IMR-90 (cell line): Measurements from ENCODE around the gene ITM2C. TPM values are rescaled to one million over a fixed set of nuclear protein-coding genes. Genes with fewer than 3 reads are reported as not detected.

Source experiments
- ATAC-seq: fragments of 200-7000 bp; cut with Tn5 transposase; 2 replicates; pipeline ENCODE4 v1.9.1; 2020; ENCODE audit warnings: low read depth, mild to moderate bottlenecking, moderate library complexity
- BruUV-seq: library from RNA; stranded (reverse); fragments of 400-500 nt; replicated peaks from 2 replicates; lab custom pipeline; 2021; lab: Mats Ljungman, UMichigan
- CTCF ChIA-PET: fragments of 300-600 bp; formaldehyde crosslinking; extraction: SDS; loops from one replicate; lab custom pipeline; 2021; ENCODE audit warnings: antibody characterized with exemption; lab: Yijun Ruan, JAX
- POLR2A ChIA-PET: fragments of 300-600 bp; sonication (Branson Sonifier 250); formaldehyde crosslinking; loops from one replicate; lab custom pipeline; 2022; ENCODE audit warnings: antibody characterized with exemption; ENCODE audit not compliant: unreplicated experiment; lab: Charles Lee
- DNase-seq: peaks from one replicate; pipeline ENCODE4 v3.0.0; 2013
- H2AFZ ChIP-seq: replicated peaks from 2 replicates; pipeline ENCODE3; 2013; ENCODE audit warnings: low read length, mild to moderate bottlenecking; ENCODE audit not compliant: poor library complexity
- H2AK5ac ChIP-seq: 2 replicates; pipeline ENCODE4 v1.6.1; 2013; ENCODE audit warnings: low read depth, low read length, inconsistent platforms
- H2AK9ac ChIP-seq: replicated peaks from 2 replicates; pipeline ENCODE3; 2013; ENCODE audit warnings: mild to moderate bottlenecking, low read depth, low read length, moderate library complexity; ENCODE audit not compliant: poor library complexity
- H2BK120ac ChIP-seq: 2 replicates; pipeline ENCODE4 v1.6.1; 2013; ENCODE audit warnings: low read depth, low read length, inconsistent platforms
- H2BK15ac ChIP-seq: 3 replicates; pipeline ENCODE4 v1.6.1; 2013; ENCODE audit warnings: low read depth, low read length, inconsistent platforms
- H2BK20ac ChIP-seq: 2 replicates; pipeline ENCODE4 v1.6.1; 2013; ENCODE audit warnings: low read depth, mild to moderate bottlenecking, inconsistent platforms, low read length, moderate library complexity
- H2BK5ac ChIP-seq: 2 replicates; pipeline ENCODE4 v1.6.1; 2013; ENCODE audit warnings: mild to moderate bottlenecking, low read depth, low read length, inconsistent platforms; ENCODE audit not compliant: poor library complexity, severe bottlenecking
- H3K14ac ChIP-seq: replicated peaks from 2 replicates; pipeline ENCODE4 v1.6.1; 2013; ENCODE audit warnings: low read depth, low read length, inconsistent platforms
- H3K18ac ChIP-seq: 2 replicates; pipeline ENCODE4 v1.6.1; 2013; ENCODE audit warnings: low read depth, low read length, control low read depth
- H3K23ac ChIP-seq: 2 replicates; pipeline ENCODE4 v1.6.1; 2013; ENCODE audit warnings: low read depth, low read length, inconsistent platforms
- H3K27ac ChIP-seq: 2 replicates; pipeline ENCODE4 v1.5.1; 2013; ENCODE audit warnings: mild to moderate bottlenecking, control low read depth, low read length; ENCODE audit not compliant: insufficient read depth
- H3K27me3 ChIP-seq: 2 replicates; pipeline ENCODE4 v1.6.1; 2013; ENCODE audit warnings: low read length; ENCODE audit not compliant: control insufficient read depth, insufficient read depth
- H3K36me3 ChIP-seq: 2 replicates; pipeline ENCODE4 v1.6.1; 2013; ENCODE audit warnings: low read length, mixed read lengths; ENCODE audit not compliant: control insufficient read depth, insufficient read depth
- H3K4ac ChIP-seq: 2 replicates; pipeline ENCODE4 v1.6.1; 2013; ENCODE audit warnings: low read depth, low read length, inconsistent platforms
- H3K4me1 ChIP-seq: 2 replicates; pipeline ENCODE4 v1.6.1; 2013; ENCODE audit warnings: low read length, mixed read lengths; ENCODE audit not compliant: control insufficient read depth, insufficient read depth
- H3K4me2 ChIP-seq: 2 replicates; pipeline ENCODE4 v1.6.1; 2013; ENCODE audit warnings: low read depth, mild to moderate bottlenecking, control low read depth, low read length, moderate library complexity
- H3K4me3 ChIP-seq: 2 replicates; pipeline ENCODE4 v1.5.1; 2013; ENCODE audit warnings: low read depth, mild to moderate bottlenecking, control low read depth, low read length, moderate library complexity; ENCODE audit not compliant: insufficient read depth
- H3K56ac ChIP-seq: 2 replicates; pipeline ENCODE4 v1.6.1; 2013; ENCODE audit warnings: low read length, inconsistent platforms; ENCODE audit not compliant: insufficient read depth; ENCODE audit errors: extremely low read depth
- H3K79me1 ChIP-seq, 2 experiments: 2 replicates each; pipeline ENCODE4 v1.6.1; 2013; ENCODE audit warnings: low read length in 2 of 2, inconsistent platforms in 1 of 2, low read depth in 1 of 2
- H3K9ac ChIP-seq: 2 replicates; pipeline ENCODE4 v1.6.1; 2013; ENCODE audit warnings: low read depth, low read length, control low read depth
- H3K9me1 ChIP-seq: 2 replicates; pipeline ENCODE4 v1.6.1; 2013; ENCODE audit warnings: low read length, inconsistent platforms; ENCODE audit not compliant: insufficient read depth
- H3K9me3 ChIP-seq: 2 replicates; pipeline ENCODE4 v1.6.1; 2013; ENCODE audit warnings: low read length; ENCODE audit not compliant: control insufficient read depth, insufficient read depth
- H4K20me1 ChIP-seq: 2 replicates; pipeline ENCODE4 v1.6.1; 2013; ENCODE audit warnings: low read length, inconsistent platforms; ENCODE audit not compliant: insufficient read depth
- H4K5ac ChIP-seq: 2 replicates; pipeline ENCODE4 v1.6.1; 2013; ENCODE audit warnings: mild to moderate bottlenecking, low read depth, low read length, control low read depth
- H4K8ac ChIP-seq, 2 experiments: 2 replicates each; pipeline ENCODE4 v1.6.1; 2013; ENCODE audit warnings: low read depth in 2 of 2, low read length in 2 of 2, control low read depth in 1 of 2, inconsistent platforms in 1 of 2
- H4K91ac ChIP-seq: 2 replicates; pipeline ENCODE4 v1.6.1; 2013; ENCODE audit warnings: low read depth, low read length, inconsistent platforms; ENCODE audit not compliant: insufficient read depth
- BHLHE40 ChIP-seq: fragments of 150-350 bp; IDR thresholded peaks from 2 replicates; pipeline ENCODE4 v1.6.1; 2016; ENCODE audit warnings: mild to moderate bottlenecking, low read depth, low read length
- CEBPB ChIP-seq: IDR thresholded peaks from 2 replicates; pipeline ENCODE4 v1.6.1; 2012; ENCODE audit warnings: low read depth, low read length, improper control_type of control experiment
- CHD1 ChIP-seq: IDR thresholded peaks from 2 replicates; pipeline ENCODE4 v1.6.1; 2012; ENCODE audit warnings: low read depth, low read length, improper control_type of control experiment
- FOS ChIP-seq: fragments of 150-350 bp; IDR thresholded peaks from 2 replicates; pipeline ENCODE4 v1.6.1; 2016; ENCODE audit warnings: low read depth, low read length
- MAFK ChIP-seq: IDR thresholded peaks from 2 replicates; pipeline ENCODE4 v1.6.1; 2012; ENCODE audit warnings: low read depth, low read length, improper control_type of control experiment
- MAZ ChIP-seq: IDR thresholded peaks from 2 replicates; pipeline ENCODE4 v1.6.1; 2012; ENCODE audit warnings: low read depth, mild to moderate bottlenecking, low read length, improper control_type of control experiment, moderate library complexity, borderline replicate concordance
- MXI1 ChIP-seq: IDR thresholded peaks from 2 replicates; pipeline ENCODE4 v1.6.1; 2012; ENCODE audit warnings: low read depth, mild to moderate bottlenecking, low read length, moderate library complexity, borderline replicate concordance
- POLR2A ChIP-seq: IDR thresholded peaks from 2 replicates; pipeline ENCODE4 v1.6.1; 2012; ENCODE audit warnings: mild to moderate bottlenecking, low read depth, low read length
- RCOR1 ChIP-seq: IDR thresholded peaks from 2 replicates; pipeline ENCODE4 v1.6.1; 2012; ENCODE audit warnings: mild to moderate bottlenecking, low read length, improper control_type of control experiment; ENCODE audit not compliant: insufficient replicate concordance
- RFX5 ChIP-seq: IDR thresholded peaks from 2 replicates; pipeline ENCODE4 v1.8.0; 2012; ENCODE audit warnings: low read depth, mild to moderate bottlenecking, low read length, moderate library complexity
- WGBS, 2 experiments: methylation state at CpG; one replicate each; pipeline versions ENCODE4 v1.1.5 to v1.1.7; 2013; ENCODE audit warnings: missing lambda C conversion rate in 2 of 2; ENCODE audit not compliant: insufficient read length in 1 of 2; ENCODE audit errors: extremely low coverage in 2 of 2; 5-methylcytosine and 5-hydroxymethylcytosine counted together
- dilution Hi-C: fragments of 300-500 bp; cut with HindIII; formaldehyde crosslinking; loops from one replicate; pipeline ENCODE4 v1.14.3; 2018; ENCODE audit warnings: low sequenced_read_pairs; ENCODE audit not compliant: unreplicated experiment
- in situ Hi-C: fragments of 300-500 bp; cut with MboI; formaldehyde crosslinking; loops from 3 replicates; pipeline ENCODE4 v1.14.3; 2019; ENCODE audit warnings: low sequenced_read_pairs, inconsistent platforms, mixed read lengths
- intact Hi-C: fragments of 100-400 bp; cut with micrococcal nuclease; formaldehyde crosslinking; loops from 2 replicates; pipeline ENCODE4 v1.10.0; 2022
- polyA plus RNA-seq, 3 experiments: library from polyadenylated mRNA; depleted of rRNA; stranded (reverse); fragments of >200 nt; gene quantifications; 2 replicates each; pipeline ENCODE4 v1.2.3, GENCODE V29; 2012; ENCODE audit warnings: low replicate concordance in 1 of 3
- total RNA-seq: library from RNA; depleted of rRNA; stranded (reverse); fragments of >200 nt; gene quantifications from 2 replicates; pipeline ENCODE4 v1.2.3, GENCODE V29; 2012
- TF ChIP-seq, protein P1 (sequence below): fragments of 150-350 bp; IDR thresholded peaks from 2 replicates; pipeline ENCODE4 v1.6.1; 2017; ENCODE audit warnings: mild to moderate bottlenecking, antibody characterized with exemption, low read length, low read depth

Gene ITM2C
- total and polyA plus RNA-seq, 2 of the 4 experiments (the other 2 are of a cell fraction): 46.8 to 274 TPM

DNA sequence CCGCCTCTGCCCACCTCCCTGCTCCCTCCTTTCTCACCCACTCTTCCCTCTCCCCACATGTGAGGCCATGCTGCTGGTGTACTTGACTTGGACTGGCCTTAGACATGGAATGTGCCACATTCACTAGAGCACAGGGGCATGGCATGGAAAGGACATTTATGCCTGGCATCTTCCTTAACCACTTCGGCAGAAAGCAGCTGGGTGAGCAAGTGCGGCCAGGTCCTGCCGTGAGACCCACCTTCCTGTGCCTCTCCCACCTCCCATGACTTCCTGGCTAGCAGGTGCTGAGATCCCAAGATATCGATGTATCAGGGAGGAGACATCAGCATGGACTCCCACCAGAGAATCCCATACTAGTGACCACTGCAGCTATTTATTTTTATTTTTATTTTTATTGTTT lies 47.3 kb downstream of the ITM2C start:
- no peak overlapping the region for H4K8ac ChIP-seq
- H3K4me2 ChIP-seq: no peak overlapping the region
- no peak overlapping the region for H3K9ac ChIP-seq
- H3K18ac ChIP-seq: no peak overlapping the region
- no peak overlapping the region for H2BK15ac ChIP-seq
- H2BK5ac ChIP-seq: no peak overlapping the region
- no peak overlapping the region for H3K23ac ChIP-seq
- peaks cover 14% of the 10 kb centered on the region for H3K9me1 ChIP-seq
- no peak overlapping the region for H2AK5ac ChIP-seq
- H3K14ac ChIP-seq: no peak overlapping the region
- 0% methylated on average over 1 of the region's 5 CpGs; no CpG with 5 or more reads in 1 of the 2 experiments for WGBS, 2 experiments
- intact Hi-C loops: no loop called here
- no peak overlapping the region for H3K4me3 ChIP-seq
- POLR2A ChIA-PET: no interaction called here
- ATAC-seq (no peak), DNase-seq (no peak)
- TF ChIP-seq CEBPB: no peak
- TF ChIP-seq MXI1: no peak
- no peak for TF ChIP-seq RCOR1
- no peak for TF ChIP-seq RFX5
- TF ChIP-seq MAFK: no peak
- no peak for TF ChIP-seq POLR2A
- no peak for TF ChIP-seq BHLHE40
- TF ChIP-seq, protein P1, sequence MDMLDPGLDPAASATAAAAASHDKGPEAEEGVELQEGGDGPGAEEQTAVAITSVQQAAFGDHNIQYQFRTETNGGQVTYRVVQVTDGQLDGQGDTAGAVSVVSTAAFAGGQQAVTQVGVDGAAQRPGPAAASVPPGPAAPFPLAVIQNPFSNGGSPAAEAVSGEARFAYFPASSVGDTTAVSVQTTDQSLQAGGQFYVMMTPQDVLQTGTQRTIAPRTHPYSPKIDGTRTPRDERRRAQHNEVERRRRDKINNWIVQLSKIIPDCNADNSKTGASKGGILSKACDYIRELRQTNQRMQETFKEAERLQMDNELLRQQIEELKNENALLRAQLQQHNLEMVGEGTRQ: no peak
- TF ChIP-seq MAZ: no peak
- TF ChIP-seq CHD1: no peak
- no peak for TF ChIP-seq FOS
- H3K9me3 ChIP-seq: no peaks in the 10 kb centered on the region
- CTCF ChIA-PET: interaction anchor here (1.5 kb wide), 1 partner anchor 75 kb away, joined by 4 read pairs; no protein-coding TSS in a partner anchor
- dilution Hi-C loops: no loop called here
- H4K5ac ChIP-seq: no peak overlapping the region
- H4K91ac ChIP-seq: no peak overlapping the region
- H2AFZ ChIP-seq: peak overlapping the region; percentile 8
- peaks cover 6% of the 10 kb centered on the region for H3K4me1 ChIP-seq
- BruUV-seq: no TSS peak
- no peak overlapping the region for H3K56ac ChIP-seq
- no peak overlapping the region for H2AK9ac ChIP-seq
- H3K27me3 ChIP-seq: peaks cover 13% of the 10 kb centered on the region; the same call in 1 of the 2 replicates
- H3K27ac ChIP-seq: no peak overlapping the region
- H2BK20ac ChIP-seq: no peak overlapping the region
- no peak overlapping the region for H3K4ac ChIP-seq
- H3K79me1 ChIP-seq: no peaks in the 10 kb centered on the region
- in situ Hi-C loops: no loop called here
- no peaks in the 10 kb centered on the region for H4K20me1 ChIP-seq
- H2BK120ac ChIP-seq: no peak overlapping the region
- no peaks in the 10 kb centered on the region for H3K36me3 ChIP-seq
